Measurements from ENCODE around the gene RADIL. TPM values are rescaled to one million over a fixed set of nuclear protein-coding genes. Genes with fewer than 3 reads are reported as not detected.
"Not testable (repeated sequence)": the region's sequence is repeated elsewhere in the genome, so short reads cannot be mapped to it uniquely, and the experiment has no call there.

Gene RADIL
- total RNA-seq, 2 donors from 2014 or later, result 0.18 to 0.35 TPM

GRCh38 chr7:4808565-4808964, 75.0 kb downstream of the RADIL start:
- H3K9me3 Mint-ChIP-seq, result peaks cover 0 to 11% of the 10 kb centered on the region in 2 donors
- H3K36me3 Mint-ChIP-seq, result peaks cover 0 to 10% of the 10 kb centered on the region in 2 donors
- ATAC-seq, result no peak
- no peak overlapping the region for H3K27ac Mint-ChIP-seq
- DNase-seq (ENCODE audit: low spot score in 2 of 2), result no peak

GRCh38 chr7:4808026-4808425, 75.5 kb downstream of the RADIL start:
- DNase-seq (ENCODE audit: low spot score in 2 of 2) (no peak), ATAC-seq (no peak)
- Mint-ChIP-seq H3K36me3 (peaks cover 0 to 7% of the 10 kb centered on the region in 2 donors), H3K27ac (no peak overlapping the region), H3K9me3 (peaks cover 0 to 6% of the 10 kb centered on the region in 2 donors)

GRCh38 chr7:4807598-4808016, 75.9 kb downstream of the RADIL start:
- H3K36me3 Mint-ChIP-seq, result peaks cover 0 to 3% of the 10 kb centered on the region in 2 donors
- no peak overlapping the region for H3K27ac Mint-ChIP-seq
- peaks cover 0 to 2% of the 10 kb centered on the region in 2 donors for H3K9me3 Mint-ChIP-seq
- DNase-seq (ENCODE audit: low spot score in 2 of 2) (no peak), ATAC-seq (no peak)

GRCh38 chr7:4806983-4807597, 76.4 kb downstream of the RADIL start:
- DNase-seq (ENCODE audit: low spot score in 2 of 2) (no peak), ATAC-seq (peak in 1 of 2 donors; percentile 13)
- H3K36me3 Mint-ChIP-seq, result no peaks in the 10 kb centered on the region
- H3K27ac Mint-ChIP-seq, result no peak overlapping the region
- H3K9me3 Mint-ChIP-seq, result no peaks in the 10 kb centered on the region

GRCh38 chr7:4805984-4806300, 77.6 kb downstream of the RADIL start:
- no peak overlapping the region for H3K27ac Mint-ChIP-seq
- ATAC-seq (no peak), DNase-seq (ENCODE audit: low spot score in 2 of 2) (no peak)
- no peaks in the 10 kb centered on the region for H3K36me3 Mint-ChIP-seq
- H3K9me3 Mint-ChIP-seq, result no peaks in the 10 kb centered on the region

GRCh38 chr7:4805110-4805983, 78.2 kb downstream of the RADIL start:
- H3K9me3 Mint-ChIP-seq, result no peaks in the 10 kb centered on the region
- no peak for DNase-seq (ENCODE audit: low spot score in 2 of 2)
- no peak overlapping the region for H3K27ac Mint-ChIP-seq
- no peak for ATAC-seq
- H3K36me3 Mint-ChIP-seq, result no peaks in the 10 kb centered on the region

- no peak for DNase-seq (ENCODE audit: low spot score in 2 of 2)
- H3K27ac Mint-ChIP-seq, result no peak overlapping the region
Measured at GRCh38 chr7:4803397-4804241, 79.9 kb downstream of the RADIL start.

GRCh38 chr7:4802577-4802976, 80.9 kb downstream of the RADIL start:
- H3K9me3 Mint-ChIP-seq; DNase-seq (ENCODE audit: low spot score in 2 of 2); H3K36me3 Mint-ChIP-seq; H3K27ac Mint-ChIP-seq; ATAC-seq: not testable (repeated sequence)

More at GRCh38 chr7:4803397-4804241, 79.9 kb downstream of the RADIL start:
- H3K36me3 Mint-ChIP-seq, result no peaks in the 10 kb centered on the region
- no peaks in the 10 kb centered on the region for H3K9me3 Mint-ChIP-seq
- no peak for ATAC-seq

- DNase-seq (ENCODE audit: low spot score in 2 of 2) (no peak), ATAC-seq (no peak)
- no peaks in the 10 kb centered on the region for H3K36me3 Mint-ChIP-seq
- no peak overlapping the region for H3K27ac Mint-ChIP-seq
- H3K9me3 Mint-ChIP-seq, result no peaks in the 10 kb centered on the region
Measured at GRCh38 chr7:4801839-4802231, 81.7 kb downstream of the RADIL start.

GRCh38 chr7:4800926-4801838, 82.3 kb downstream of the RADIL start:
- Mint-ChIP-seq H3K27ac (no peak overlapping the region), H3K9me3 (no peaks in the 10 kb centered on the region), H3K36me3 (no peaks in the 10 kb centered on the region)
- DNase-seq (ENCODE audit: low spot score in 2 of 2), result no peak
- peak in 1 of 2 donors; percentile 25 for ATAC-seq

- no peak for DNase-seq (ENCODE audit: low spot score in 2 of 2)
- ATAC-seq, result no peak
Measured at GRCh38 chr7:4800487-4800886, 83.0 kb downstream of the RADIL start.

GRCh38 chr7:4799508-4800268, 83.8 kb downstream of the RADIL start:
- ATAC-seq (no peak), DNase-seq (ENCODE audit: low spot score in 2 of 2) (no peak)
- Mint-ChIP-seq H3K36me3 (peaks cover 0 to under 1% of the 10 kb centered on the region in 2 donors), H3K27ac (no peak overlapping the region), H3K9me3 (no peaks in the 10 kb centered on the region)

More at GRCh38 chr7:4800487-4800886, 83.0 kb downstream of the RADIL start:
- Mint-ChIP-seq H3K27ac (no peak overlapping the region), H3K36me3 (no peaks in the 10 kb centered on the region), H3K9me3 (no peaks in the 10 kb centered on the region)

GRCh38 chr7:4798706-4799235, 84.7 kb downstream of the RADIL start:
- Mint-ChIP-seq H3K9me3 (no peaks in the 10 kb centered on the region), H3K36me3 (peaks cover 0 to 7% of the 10 kb centered on the region in 2 donors), H3K27ac (no peak overlapping the region)
- no peak for ATAC-seq
- no peak for DNase-seq (ENCODE audit: low spot score in 2 of 2)

GRCh38 chr7:4797858-4798705, 85.4 kb downstream of the RADIL start:
- peaks cover 0 to 7% of the 10 kb centered on the region in 2 donors for H3K36me3 Mint-ChIP-seq
- H3K9me3 Mint-ChIP-seq, result no peaks in the 10 kb centered on the region
- no peak overlapping the region for H3K27ac Mint-ChIP-seq
- DNase-seq (ENCODE audit: low spot score in 2 of 2) (peak in 1 of 2 donors; percentile 86), ATAC-seq (peak; percentile 89)

Data from activated naive CD4-positive, alpha-beta T cell treated with anti-CD3 and anti-CD28 coated beads, Interleukin-2, amount 50 U/mL, for 72 hours (primary cell).